Lower leg skin (tissue), 3 donors: ENCODE data around the gene ATP6V1G3.

Experiments used
- CTCF ChIP-seq, 3 donors: fragments of 450-650 bp; IDR thresholded peaks; one replicate each; pipeline ENCODE4 v1.5.1; 2016; ENCODE audit warnings: antibody characterized with exemption in 3 of 3, mild to moderate bottlenecking in 3 of 3, moderate library complexity in 2 of 3
- POLR2A ChIP-seq, 2 donors: fragments of 450-650 bp; IDR thresholded peaks; one replicate each; pipeline ENCODE4 v1.6.1; 2016 to 2017; ENCODE audit warnings: antibody characterized with exemption in 2 of 2, mild to moderate bottlenecking in 1 of 2, moderate library complexity in 1 of 2

GRCh38 chr1:198523182-198523950 is 17.1 kb downstream of the ATP6V1G3 start:
- TF ChIP-seq POLR2A (IDR thresholded peaks at IDR 0.05) (no peak), CTCF (IDR thresholded peaks at IDR 0.05) (no peak)
